Trophoblast cell (in vitro differentiated cells and primary cell): ENCODE measurements around the gene ABHD5.

ENCODE experiments used
- DNase-seq, 2 donors: peaks; one replicate each; pipeline ENCODE4 v3.0.0-alpha.2; 2016
- H2AFZ ChIP-seq: 2 replicates; pipeline ENCODE4 v1.6.1; 2013; ENCODE audit warnings: low read length, moderate library complexity, mild to moderate bottlenecking; ENCODE audit not compliant: insufficient read depth, poor library complexity
- H2AK5ac ChIP-seq: 2 replicates; pipeline ENCODE4 v1.6.1; 2013; ENCODE audit warnings: mild to moderate bottlenecking, low read length
- H2BK120ac ChIP-seq: 2 replicates; pipeline ENCODE4 v1.6.1; 2013; ENCODE audit warnings: low read length, mild to moderate bottlenecking, moderate library complexity; ENCODE audit not compliant: insufficient read depth, poor library complexity
- H2BK12ac ChIP-seq: 2 replicates; pipeline ENCODE4 v1.6.1; 2013; ENCODE audit warnings: mild to moderate bottlenecking, low read length, moderate library complexity
- H2BK5ac ChIP-seq: 2 replicates; pipeline ENCODE4 v1.6.1; 2013; ENCODE audit warnings: low read length, low read depth, moderate library complexity, mild to moderate bottlenecking; ENCODE audit not compliant: poor library complexity
- H3K14ac ChIP-seq: 2 replicates; pipeline ENCODE4 v1.6.1; 2013; ENCODE audit warnings: mild to moderate bottlenecking, low read length
- H3K18ac ChIP-seq: 2 replicates; pipeline ENCODE4 v1.6.1; 2013; ENCODE audit warnings: mild to moderate bottlenecking, low read length
- H3K23ac ChIP-seq: 2 replicates; pipeline ENCODE4 v1.6.1; 2013; ENCODE audit warnings: low read length
- H3K27ac ChIP-seq: 2 replicates; pipeline ENCODE4 v1.5.1; 2013; ENCODE audit warnings: low read depth, mild to moderate bottlenecking, inconsistent platforms, low read length, moderate library complexity
- H3K27me3 ChIP-seq: 2 replicates; pipeline ENCODE4 v1.6.1; 2013; ENCODE audit warnings: inconsistent platforms, mild to moderate bottlenecking, low read length, moderate library complexity; ENCODE audit not compliant: insufficient read depth
- H3K36me3 ChIP-seq, 2 experiments: 1 replicate in 1 of 2; 2 replicates in 1 of 2; pipeline ENCODE4 v1.6.1; 2013; ENCODE audit warnings: low read length in 2 of 2, mild to moderate bottlenecking in 2 of 2, moderate library complexity in 1 of 2; ENCODE audit not compliant: insufficient read depth in 2 of 2, control insufficient read depth in 1 of 2
- H3K4ac ChIP-seq: 2 replicates; pipeline ENCODE4 v1.6.1; 2013; ENCODE audit warnings: low read depth, mild to moderate bottlenecking, low read length, moderate library complexity
- H3K4me1 ChIP-seq, 2 experiments: 1 replicate in 1 of 2; 2 replicates in 1 of 2; pipeline ENCODE4 v1.6.1; 2013; ENCODE audit warnings: low read length in 2 of 2, mild to moderate bottlenecking in 2 of 2, moderate library complexity in 1 of 2; ENCODE audit not compliant: insufficient read depth in 2 of 2, control insufficient read depth in 1 of 2
- H3K4me2 ChIP-seq: 2 replicates; pipeline ENCODE4 v1.6.1; 2013; ENCODE audit warnings: inconsistent platforms, mild to moderate bottlenecking, low read length, moderate library complexity
- H3K4me3 ChIP-seq: 2 replicates; pipeline ENCODE4 v1.5.1; 2013; ENCODE audit warnings: mild to moderate bottlenecking, low read depth, low read length, inconsistent platforms
- H3K79me1 ChIP-seq: one replicate; pipeline ENCODE4 v1.6.1; 2013; ENCODE audit warnings: low read length
- H3K79me2 ChIP-seq: 2 replicates; pipeline ENCODE4 v1.6.1; 2013; ENCODE audit warnings: low read length, mild to moderate bottlenecking; ENCODE audit not compliant: control insufficient read depth, insufficient read depth, poor library complexity
- H3K9ac ChIP-seq: 2 replicates; pipeline ENCODE4 v1.6.1; 2013; ENCODE audit warnings: mild to moderate bottlenecking, low read length
- H3K9me3 ChIP-seq: 2 replicates; pipeline ENCODE4 v1.6.1; 2013; ENCODE audit warnings: low read depth, mild to moderate bottlenecking, control low read depth, inconsistent platforms, low read length; ENCODE audit not compliant: insufficient read depth
- H4K12ac ChIP-seq: 2 replicates; pipeline ENCODE4 v1.6.1; 2013; ENCODE audit warnings: low read depth, mild to moderate bottlenecking, low read length, moderate library complexity
- H4K8ac ChIP-seq: 2 replicates; pipeline ENCODE4 v1.6.1; 2013; ENCODE audit warnings: low read depth, mild to moderate bottlenecking, low read length, moderate library complexity
- H4K91ac ChIP-seq: one replicate; pipeline ENCODE4 v1.6.1; 2013; ENCODE audit warnings: low read depth, mild to moderate bottlenecking, low read length, moderate library complexity
- WGBS: extraction: QIAGEN DNeasy Blood & Tissue Kit; methylation state at CpG from one replicate; pipeline ENCODE4 v1.1.7; 2013; ENCODE audit warnings: missing lambda C conversion rate; ENCODE audit not compliant: insufficient read length, insufficient coverage; ENCODE audit errors: extremely low coverage; 5-methylcytosine and 5-hydroxymethylcytosine counted together

ABHD5 gene

DNA sequence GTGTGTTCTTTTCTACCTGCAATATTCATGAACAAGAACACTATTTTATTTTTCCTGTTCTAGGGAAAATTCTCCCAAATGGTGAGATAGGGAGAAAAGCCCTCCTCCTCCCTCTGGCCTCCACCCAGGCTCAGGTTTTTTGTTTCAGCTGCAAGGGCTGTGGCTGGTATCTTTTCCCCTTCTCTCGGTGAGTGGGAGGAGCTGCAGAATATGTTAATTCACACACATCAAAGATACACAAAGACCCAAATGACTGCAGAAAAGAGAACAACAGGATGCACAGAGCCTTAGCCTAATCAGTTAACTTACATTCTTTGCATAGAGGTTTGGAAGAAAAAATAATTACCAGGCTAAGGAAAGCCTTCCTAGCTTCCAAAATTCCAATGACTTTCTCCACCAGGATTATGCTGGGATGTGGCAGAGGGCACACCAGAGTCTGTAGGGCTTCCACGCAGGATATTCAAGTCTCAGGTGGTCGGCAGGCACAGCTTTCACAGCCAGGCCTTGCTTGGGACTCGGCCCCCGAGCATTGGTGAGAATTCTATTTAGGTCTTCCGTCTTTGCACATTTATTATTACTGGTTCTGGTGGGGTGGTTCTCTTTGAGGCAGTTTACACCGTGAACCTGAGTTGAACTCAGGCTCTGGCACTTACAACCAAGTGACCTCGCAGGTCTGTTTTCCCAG, 64.9 kb downstream of the ABHD5 start:
- Histone ChIP-seq H4K91ac (no peak overlapping the region), H3K27me3 (no peaks in the 10 kb centered on the region), H3K79me2 (no peaks in the 10 kb centered on the region), H3K9ac (no peak overlapping the region), H3K27ac (no peak overlapping the region), H2BK5ac (no peak overlapping the region), H3K36me3 (no peaks in the 10 kb centered on the region), H3K23ac (no peak overlapping the region), H2BK120ac (no peak overlapping the region), H3K79me1 (peaks cover 7% of the 10 kb centered on the region), H3K4me2 (no peak overlapping the region), H3K9me3 (no peaks in the 10 kb centered on the region), H3K14ac (no peak overlapping the region), H3K4me1 (peaks cover 12 to 29% of the 10 kb centered on the region in 2 experiments), H4K12ac (no peak overlapping the region), H3K18ac (no peak overlapping the region), H2AFZ (no peak overlapping the region), H4K8ac (no peak overlapping the region), H3K4me3 (no peak overlapping the region), H2AK5ac (no peak overlapping the region), H3K4ac (no peak overlapping the region), H2BK12ac (no peak overlapping the region)
- DNase-seq = no peak
- no CpG with 5 or more reads among the region's 8 CpGs for WGBS

DNA sequence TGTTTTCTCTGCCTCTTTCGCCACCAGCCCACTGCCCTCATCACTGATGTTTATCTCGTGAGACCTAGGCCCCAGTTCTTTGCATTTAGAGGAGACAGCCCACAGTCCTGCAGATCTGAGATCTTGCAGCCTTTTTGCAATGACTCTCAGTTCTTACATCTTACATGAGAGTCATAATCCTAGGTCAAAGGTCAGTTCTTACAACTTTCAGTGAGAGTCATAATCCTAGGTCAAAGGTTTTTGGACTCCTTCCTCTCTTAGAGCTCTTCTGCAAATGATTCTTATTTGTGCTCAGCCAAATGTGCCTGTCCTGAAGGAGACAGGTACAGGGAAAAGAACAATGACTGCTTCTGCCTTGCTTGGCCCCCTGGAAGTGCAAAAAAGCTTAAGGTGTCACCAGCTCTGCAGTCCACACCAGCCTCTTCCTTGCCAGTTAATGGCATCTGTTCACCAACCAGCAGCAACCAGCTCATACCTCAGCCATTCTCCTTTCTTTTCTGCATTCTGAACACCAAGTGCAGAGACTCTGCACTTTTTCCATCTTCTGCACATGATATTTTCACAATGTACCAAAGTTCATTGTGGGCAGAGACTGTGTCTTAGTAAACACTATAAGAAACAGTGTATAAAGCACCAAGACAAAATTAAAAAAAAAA, 67.1 kb downstream of the ABHD5 start:
- H3K36me3 ChIP-seq = no peaks in the 10 kb centered on the region

DNA sequence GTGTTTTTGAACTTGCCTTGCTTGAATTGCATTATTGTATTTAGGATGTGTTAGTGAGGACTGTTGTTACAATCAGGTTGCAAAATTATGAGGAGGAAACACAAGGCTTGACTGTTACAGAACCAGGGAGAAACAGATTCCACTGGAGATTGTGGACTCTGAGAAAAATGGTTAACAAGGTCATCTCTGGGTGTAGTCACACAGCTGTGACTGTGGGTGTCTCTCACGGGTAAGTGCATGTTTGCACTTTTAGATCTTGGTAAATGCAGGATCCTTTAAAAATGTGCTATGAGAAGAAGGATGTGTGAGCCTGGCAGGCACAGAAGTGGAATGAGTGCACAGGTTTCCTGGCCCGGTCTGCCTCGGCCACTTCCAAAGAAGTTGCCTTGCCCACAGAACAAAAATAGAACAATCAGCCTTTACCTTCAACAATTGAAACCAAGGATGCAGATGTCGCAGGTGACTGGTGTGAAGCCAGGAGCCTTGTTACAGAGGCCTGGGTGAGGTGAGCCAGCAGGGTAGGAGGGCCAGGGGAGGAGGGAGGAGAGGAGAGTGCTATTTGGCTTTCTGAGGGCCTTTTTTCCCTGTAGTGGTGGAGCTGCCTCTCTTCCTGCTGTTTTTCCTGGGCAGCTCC, 68.0 kb downstream of the ABHD5 start:
- no peak overlapping the region for H3K4me3 ChIP-seq
- H3K14ac ChIP-seq = peak overlapping the region; percentile 28
- H3K9me3 ChIP-seq = no peaks in the 10 kb centered on the region
- no peak overlapping the region for H2AFZ ChIP-seq
- H2BK5ac ChIP-seq = peak overlapping the region; percentile 16
- H4K91ac ChIP-seq = peak overlapping the region; percentile 28
- H3K9ac ChIP-seq = no peak overlapping the region
- H2BK12ac ChIP-seq = peak overlapping the region; percentile 15
- no peak overlapping the region for H4K8ac ChIP-seq
- H3K79me1 ChIP-seq = peaks cover 7% of the 10 kb centered on the region
- WGBS = no CpG with 5 or more reads among the region's 4 CpGs
- H3K27me3 ChIP-seq = no peaks in the 10 kb centered on the region
- peaks cover 12 to 29% of the 10 kb centered on the region in 2 experiments for H3K4me1 ChIP-seq
- H2AK5ac ChIP-seq = no peak overlapping the region
- H3K4me2 ChIP-seq = peak overlapping the region; percentile 22
- H3K4ac ChIP-seq = no peak overlapping the region
- H3K36me3 ChIP-seq = no peaks in the 10 kb centered on the region
- H3K79me2 ChIP-seq = no peaks in the 10 kb centered on the region
- H4K12ac ChIP-seq = no peak overlapping the region
- no peak overlapping the region for H3K18ac ChIP-seq
- H2BK120ac ChIP-seq = peak overlapping the region; percentile 52
- no peak for DNase-seq
- no peak overlapping the region for H3K23ac ChIP-seq
- H3K27ac ChIP-seq = peak overlapping the region; percentile 75

More for the DNA sequence above, 67.1 kb downstream of the ABHD5 start:
- H3K14ac ChIP-seq = no peak overlapping the region
- no peaks in the 10 kb centered on the region for H3K27me3 ChIP-seq
- H2BK5ac ChIP-seq = no peak overlapping the region
- no peak overlapping the region for H3K4ac ChIP-seq
- H3K18ac ChIP-seq = no peak overlapping the region
- H3K4me2 ChIP-seq = no peak overlapping the region
- H4K91ac ChIP-seq = no peak overlapping the region
- H3K27ac ChIP-seq = no peak overlapping the region
- H3K79me2 ChIP-seq = no peaks in the 10 kb centered on the region
- no peak overlapping the region for H4K8ac ChIP-seq
- H2AFZ ChIP-seq = no peak overlapping the region
- H3K9ac ChIP-seq = no peak overlapping the region
- H3K4me3 ChIP-seq = no peak overlapping the region
- no peak overlapping the region for H2AK5ac ChIP-seq
- peaks cover 12 to 29% of the 10 kb centered on the region in 2 experiments for H3K4me1 ChIP-seq
- no CpG with 5 or more reads among the region's 2 CpGs for WGBS
- no peak overlapping the region for H2BK120ac ChIP-seq
- DNase-seq = peak; percentile 61 to 75
- H4K12ac ChIP-seq = no peak overlapping the region
- H3K79me1 ChIP-seq = peaks cover 7% of the 10 kb centered on the region
- H3K9me3 ChIP-seq = no peaks in the 10 kb centered on the region
- no peak overlapping the region for H3K23ac ChIP-seq
- no peak overlapping the region for H2BK12ac ChIP-seq

DNA sequence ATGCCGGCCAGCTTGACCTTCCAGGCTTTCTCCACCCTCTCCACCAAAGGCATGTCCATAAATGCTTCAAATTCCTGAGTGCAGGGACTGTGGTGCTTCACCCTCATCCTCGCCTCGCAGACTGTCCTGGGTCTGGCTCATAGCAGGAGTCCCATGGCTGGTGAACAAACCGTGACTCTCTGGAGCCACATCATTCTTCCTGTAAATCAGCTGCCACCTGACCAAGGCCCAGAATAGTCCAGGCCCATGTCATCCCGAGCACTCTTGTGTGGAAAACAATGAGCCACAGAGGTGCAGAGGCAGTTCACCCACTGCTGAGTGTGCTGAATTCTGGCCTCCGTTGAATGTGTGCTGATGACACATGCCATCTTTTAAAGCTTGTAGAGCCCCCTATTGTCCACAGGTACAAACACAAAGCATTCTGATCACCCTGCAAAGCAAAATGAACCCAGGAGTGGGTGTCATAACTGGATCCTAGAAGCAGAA, 68.6 kb downstream of the ABHD5 start:
- Histone ChIP-seq H3K9me3 (no peaks in the 10 kb centered on the region), H3K4me2 (peak overlapping the region; percentile 22), H3K9ac (no peak overlapping the region), H2AK5ac (no peak overlapping the region), H3K4ac (no peak overlapping the region), H3K79me1 (peaks cover 7% of the 10 kb centered on the region), H2BK5ac (no peak overlapping the region), H3K4me1 (peaks cover 12 to 25% of the 10 kb centered on the region in 2 experiments), H2BK12ac (no peak overlapping the region), H3K18ac (no peak overlapping the region), H2AFZ (no peak overlapping the region), H2BK120ac (no peak overlapping the region), H3K36me3 (no peaks in the 10 kb centered on the region), H3K27me3 (no peaks in the 10 kb centered on the region), H3K23ac (no peak overlapping the region), H4K91ac (no peak overlapping the region), H4K12ac (no peak overlapping the region), H4K8ac (peak overlapping the region; percentile 14), H3K79me2 (no peaks in the 10 kb centered on the region), H3K14ac (no peak overlapping the region), H3K4me3 (no peak overlapping the region), H3K27ac (peak overlapping the region; percentile 75)
- peak; percentile 61 to 75 for DNase-seq
- WGBS = no CpG with 5 or more reads among the region's 6 CpGs
